ENCODE data around the gene ARHGEF37.

DNA sequence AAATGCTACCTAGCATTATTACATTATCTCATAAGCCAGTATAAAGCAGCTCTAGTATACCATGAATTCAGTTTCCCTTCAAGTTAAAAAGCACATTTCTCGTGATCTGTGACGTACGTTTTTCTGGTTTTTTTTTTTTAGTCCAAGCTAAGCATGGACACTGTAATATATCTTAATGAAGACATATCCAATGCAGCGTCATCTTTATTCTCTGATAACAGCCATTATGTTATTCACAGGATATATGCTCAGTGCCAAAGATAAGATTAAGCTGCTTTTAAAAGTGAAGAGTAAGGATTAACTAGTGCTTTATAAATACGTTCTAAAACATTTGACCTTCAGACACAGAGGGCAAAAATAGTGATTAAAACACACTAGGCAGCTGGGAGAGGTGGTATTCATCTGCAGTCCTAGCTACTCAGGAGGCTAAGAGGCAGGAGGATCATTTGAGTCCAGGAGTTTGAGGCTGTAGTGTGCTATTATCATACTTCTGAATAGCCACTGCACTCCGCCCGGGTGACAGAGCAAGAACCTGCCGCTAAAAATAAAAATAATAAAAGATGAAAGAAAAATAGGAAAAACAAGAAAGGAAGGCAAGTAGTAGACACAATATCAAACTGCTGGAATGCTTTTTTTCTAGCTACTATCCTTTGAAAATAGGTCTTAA is 37.8 kb upstream of the ARHGEF37 start:
- TF ChIP-seq, protein P1, sequence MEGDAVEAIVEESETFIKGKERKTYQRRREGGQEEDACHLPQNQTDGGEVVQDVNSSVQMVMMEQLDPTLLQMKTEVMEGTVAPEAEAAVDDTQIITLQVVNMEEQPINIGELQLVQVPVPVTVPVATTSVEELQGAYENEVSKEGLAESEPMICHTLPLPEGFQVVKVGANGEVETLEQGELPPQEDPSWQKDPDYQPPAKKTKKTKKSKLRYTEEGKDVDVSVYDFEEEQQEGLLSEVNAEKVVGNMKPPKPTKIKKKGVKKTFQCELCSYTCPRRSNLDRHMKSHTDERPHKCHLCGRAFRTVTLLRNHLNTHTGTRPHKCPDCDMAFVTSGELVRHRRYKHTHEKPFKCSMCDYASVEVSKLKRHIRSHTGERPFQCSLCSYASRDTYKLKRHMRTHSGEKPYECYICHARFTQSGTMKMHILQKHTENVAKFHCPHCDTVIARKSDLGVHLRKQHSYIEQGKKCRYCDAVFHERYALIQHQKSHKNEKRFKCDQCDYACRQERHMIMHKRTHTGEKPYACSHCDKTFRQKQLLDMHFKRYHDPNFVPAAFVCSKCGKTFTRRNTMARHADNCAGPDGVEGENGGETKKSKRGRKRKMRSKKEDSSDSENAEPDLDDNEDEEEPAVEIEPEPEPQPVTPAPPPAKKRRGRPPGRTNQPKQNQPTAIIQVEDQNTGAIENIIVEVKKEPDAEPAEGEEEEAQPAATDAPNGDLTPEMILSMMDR (IDR thresholded peaks at IDR 0.05; ENCODE audit: control extremely low read depth in 1 of 3, insufficient read depth in 1 of 3, low read depth in 1 of 3, low read length in 3 of 3) = no peak
- TF ChIP-seq TAF1 (IDR thresholded peaks at IDR 0.05; ENCODE audit: low read depth, low read length) = no peak
- no peak for TF ChIP-seq MAFK (IDR thresholded peaks at IDR 0.05; ENCODE audit: low read depth, low read length)
- no peak for TF ChIP-seq POLR2A (IDR thresholded peaks at IDR 0.05; ENCODE audit: control extremely low read depth in 1 of 2, low read depth in 2 of 2, low read length in 2 of 2)
- no peak for TF ChIP-seq GABPA (IDR thresholded peaks at IDR 0.05; ENCODE audit: borderline replicate concordance, insufficient read depth, low read length)
- TF ChIP-seq BRCA1 (IDR thresholded peaks at IDR 0.05; ENCODE audit: low read depth, low read length) = no peak
- TF ChIP-seq YY1 (IDR thresholded peaks at IDR 0.05; ENCODE audit: low read depth, low read length) = no peak
